Stimulated activated CD4-positive, alpha-beta T cell treated with anti-CD3 and anti-CD28 coated beads, Interleukin-12 subunit alpha, Interleukin-12 subunit beta, amount 100 ng/mL, for 4 hours (primary cell): ENCODE results near the gene EEA1.
A peak's percentile ranks its signal among the peaks of the same experiment; 100 is the strongest.
"Not testable (repeated sequence)": the region's sequence is repeated elsewhere in the genome, so short reads cannot be mapped to it uniquely, and the experiment has no call there.

Experiments
- DNase-seq: peaks from one replicate; pipeline ENCODE4 v3.0.0-alpha.2; 2020

Gene EEA1

DNA sequence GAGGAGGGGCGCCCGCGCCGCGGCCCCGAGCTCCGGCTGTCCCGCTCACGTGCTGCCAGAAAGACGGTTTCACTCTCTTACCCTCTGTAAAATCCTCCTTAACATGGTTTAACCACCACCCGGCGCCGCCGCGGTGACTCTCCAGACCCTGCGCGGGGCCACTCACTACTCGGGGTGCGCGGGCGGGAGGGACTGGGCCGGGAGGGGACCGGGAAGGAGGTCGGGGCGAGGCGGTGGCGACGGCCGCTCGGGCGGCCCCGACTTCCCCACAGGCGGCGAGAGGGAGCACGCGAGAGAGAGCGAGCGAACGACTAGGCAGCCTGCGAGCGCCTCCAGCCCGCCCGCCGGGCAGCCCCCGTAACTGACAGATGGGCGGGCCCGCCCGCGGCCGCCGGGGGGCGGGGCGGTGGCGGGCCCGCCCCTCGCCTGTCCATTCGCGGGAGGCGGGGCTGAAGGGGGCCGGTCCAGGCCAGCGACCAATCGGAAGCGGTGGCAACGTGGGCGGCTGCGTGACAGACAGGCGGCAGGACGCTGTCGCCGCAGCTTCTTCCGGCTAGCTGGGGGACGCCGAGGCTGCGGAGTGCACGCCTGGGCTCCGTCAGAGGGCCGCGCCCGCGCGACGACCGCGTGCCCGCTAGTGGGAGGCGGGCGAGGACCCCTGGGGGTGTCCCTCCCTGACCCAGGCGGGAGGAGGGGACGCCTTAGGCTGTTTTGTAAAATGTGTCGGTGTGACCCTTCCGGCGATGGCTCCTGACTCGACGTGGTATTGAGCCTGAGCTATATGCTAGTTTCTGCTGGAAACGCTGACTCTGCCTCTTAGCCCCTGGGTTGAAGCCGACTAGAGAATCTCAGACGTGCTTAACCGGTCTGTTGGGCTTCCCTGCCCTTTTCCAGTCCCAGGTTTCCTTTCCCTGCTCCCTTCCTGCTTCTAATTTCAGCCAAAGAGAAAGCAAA is at the start of gene EEA1:
TSS of gene EEA1 (minus strand) at position 334 of the 954 bp plus-strand sequence. CDS start at position 105, 229 bp downstream.
- DNase-seq: peak; percentile 97

DNA sequence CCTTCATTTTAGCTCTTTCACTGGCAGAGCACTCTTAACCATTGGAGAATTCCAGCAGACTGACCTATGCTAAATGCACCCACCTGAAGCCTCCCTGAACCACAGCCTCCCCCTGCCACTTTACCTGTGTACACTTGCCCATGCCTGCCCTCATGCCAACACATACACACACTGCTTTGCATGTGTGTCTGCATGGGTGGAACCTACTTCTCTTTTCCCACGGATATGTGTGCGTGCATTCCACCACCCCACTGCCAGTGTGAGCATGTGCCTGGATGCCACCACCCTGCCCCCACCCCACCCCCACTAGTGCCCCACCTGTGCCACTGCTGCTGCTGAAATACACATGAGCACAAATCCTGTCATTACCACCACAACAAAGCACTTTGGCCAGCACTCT is 49.5 kb upstream of the EEA1 start:
- no peak for DNase-seq

DNA sequence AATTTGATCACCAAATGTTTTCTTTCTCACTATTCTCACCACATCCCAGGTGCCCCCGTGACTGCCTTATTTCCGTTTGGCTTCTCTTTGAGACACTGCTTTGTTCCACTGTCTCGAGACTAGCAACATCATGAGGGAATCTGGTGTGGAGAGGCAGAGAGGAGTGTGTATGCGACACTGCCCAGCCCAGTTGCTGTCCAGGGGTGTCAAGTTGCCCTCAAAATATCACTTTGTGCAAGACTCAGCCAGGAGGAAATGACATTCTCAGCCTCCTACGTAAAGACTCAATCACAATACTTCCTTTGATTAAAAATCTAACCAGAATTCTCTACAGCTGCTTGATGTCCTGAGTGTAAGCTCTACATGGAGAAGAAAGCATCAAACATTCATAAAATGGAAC is 48.2 kb upstream of the EEA1 start:
- DNase-seq: no peak

DNA sequence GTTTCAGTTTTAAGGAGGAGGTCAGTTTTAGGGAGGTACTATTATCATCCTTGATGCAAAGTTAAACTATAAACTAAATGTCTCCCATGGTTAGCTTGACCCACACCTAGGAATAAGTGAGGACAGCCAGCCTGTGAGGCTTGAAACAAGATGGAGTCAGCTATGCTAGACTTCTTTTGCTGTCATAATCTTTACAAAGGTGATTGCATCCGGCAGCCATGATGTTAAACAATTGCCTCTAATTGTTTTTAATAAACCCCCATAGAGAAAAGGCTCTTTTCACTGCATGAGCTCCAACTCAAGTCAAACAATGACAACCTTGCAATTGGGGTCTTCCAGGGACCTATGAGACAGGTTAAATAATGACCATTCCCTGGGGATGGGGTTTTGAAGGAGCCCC is 45.7 kb upstream of the EEA1 start:
- DNase-seq: no peak

DNA sequence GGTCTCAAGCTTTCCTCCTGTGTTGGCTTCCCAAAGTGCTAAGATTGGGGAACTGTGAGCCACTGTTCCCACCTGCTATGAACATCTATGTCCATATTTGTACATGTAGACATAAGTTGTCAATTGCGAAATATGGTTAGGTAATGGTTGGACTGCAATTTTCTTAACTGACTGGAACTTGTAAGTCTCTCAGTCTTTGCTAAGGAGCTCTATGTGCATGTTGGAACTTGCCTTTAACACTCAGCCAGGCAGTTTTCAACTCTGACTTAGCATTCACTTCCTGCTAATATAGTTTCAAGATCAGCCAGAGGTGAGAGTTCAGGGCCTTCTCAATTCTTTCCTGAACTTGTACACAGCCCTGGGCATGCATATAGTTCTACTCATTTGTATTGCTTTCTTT is 44.5 kb upstream of the EEA1 start:
- DNase-seq: no peak

DNA sequence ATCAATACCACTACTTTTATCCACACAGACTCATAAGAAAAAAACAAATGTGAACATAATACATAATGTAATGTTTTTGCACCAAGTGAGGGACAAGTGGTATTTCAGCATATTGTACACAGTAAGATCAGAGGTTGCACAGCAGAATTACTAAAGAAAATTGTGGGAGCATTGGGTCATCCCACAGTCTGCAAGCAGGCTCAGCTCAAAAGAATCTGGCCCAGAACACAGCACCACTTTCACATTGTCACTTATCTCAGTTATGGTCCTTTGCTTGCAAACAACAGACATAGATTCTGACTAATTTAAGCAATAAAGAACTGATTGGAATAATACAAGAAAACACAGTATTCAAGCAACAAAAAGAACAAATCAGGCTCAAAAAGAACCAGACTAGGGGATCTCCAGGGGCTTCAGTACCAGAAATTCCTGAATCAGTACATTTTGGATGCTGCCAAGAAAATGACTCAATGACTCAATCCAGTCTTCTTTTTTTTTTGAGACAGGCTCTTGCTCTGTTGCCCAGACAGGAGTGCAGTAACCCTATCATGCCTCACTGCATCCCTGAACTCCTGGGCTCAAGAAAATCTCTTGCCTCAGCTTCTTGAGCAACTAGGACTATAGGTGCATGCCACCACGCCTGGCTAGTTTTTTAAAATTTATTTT is 42.9 kb upstream of the EEA1 start:
- DNase-seq: no peak

DNA sequence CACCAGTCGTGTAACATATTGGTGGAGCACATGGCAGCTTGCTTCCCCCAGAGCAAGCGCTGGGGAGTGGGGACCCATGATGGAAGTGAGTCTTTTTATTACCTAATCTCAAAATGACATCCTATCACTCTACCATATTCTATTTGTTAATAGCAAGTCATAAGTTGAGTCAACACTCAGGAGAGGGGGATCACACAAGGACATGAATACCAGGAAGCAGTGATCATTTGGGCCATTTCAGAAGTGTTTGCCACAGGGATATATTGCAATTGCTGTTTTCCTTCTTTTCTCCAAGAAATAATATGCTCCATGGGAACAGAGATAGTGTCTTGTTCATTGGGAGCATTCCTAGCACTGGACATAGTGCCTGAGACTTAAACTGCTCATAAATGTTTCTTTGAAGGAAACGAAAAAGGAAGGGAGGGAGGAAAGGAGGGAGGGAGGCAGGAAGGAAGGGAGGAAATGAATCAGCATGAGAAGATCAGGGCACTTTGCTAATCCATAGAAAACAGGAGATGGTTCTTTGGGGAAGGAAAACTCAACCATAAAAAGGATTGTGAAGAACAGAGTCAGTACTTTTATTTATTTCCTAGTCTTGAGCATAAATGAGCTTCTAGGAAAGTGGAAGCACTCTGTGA is 39.2 kb upstream of the EEA1 start:
- DNase-seq: no peak

DNA sequence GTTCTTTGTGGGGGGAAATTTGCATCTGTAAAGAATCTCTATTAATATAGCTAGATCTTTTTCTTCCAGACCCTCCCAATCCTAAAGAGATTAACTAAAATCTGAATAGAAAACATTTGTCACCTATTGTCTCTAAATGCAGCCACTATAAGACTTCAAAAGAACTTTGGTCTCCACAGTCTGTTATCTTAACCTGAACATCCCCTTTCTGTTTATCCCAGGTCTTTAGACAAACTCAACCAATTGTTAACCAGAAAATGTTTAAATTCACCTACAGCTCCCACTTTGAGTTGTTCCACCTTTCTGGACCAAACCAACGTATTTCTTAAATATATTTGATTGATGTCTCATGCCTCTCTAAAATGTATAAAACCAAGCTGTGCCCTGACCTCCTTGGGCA is 35.3 kb upstream of the EEA1 start:
- DNase-seq: not testable (repeated sequence)

DNA sequence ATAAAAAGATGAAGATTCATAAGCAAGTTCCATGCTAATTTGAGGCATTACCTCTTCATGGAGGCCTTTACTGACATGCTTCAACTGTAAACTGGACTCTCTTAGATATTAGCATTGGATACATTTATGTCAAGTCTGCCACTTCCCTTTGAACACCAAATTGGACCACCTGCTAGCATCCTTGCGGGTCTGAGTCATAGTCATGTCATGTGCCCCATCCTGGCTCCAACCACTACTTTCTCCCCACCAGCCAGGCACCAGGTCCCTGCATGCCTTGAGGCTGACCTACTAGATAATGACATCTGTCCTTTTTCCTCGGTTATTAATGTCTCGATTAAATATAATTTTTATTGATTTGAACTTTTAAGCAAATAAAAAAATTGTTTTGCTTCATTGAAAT is 32.9 kb upstream of the EEA1 start:
- DNase-seq: no peak

DNA sequence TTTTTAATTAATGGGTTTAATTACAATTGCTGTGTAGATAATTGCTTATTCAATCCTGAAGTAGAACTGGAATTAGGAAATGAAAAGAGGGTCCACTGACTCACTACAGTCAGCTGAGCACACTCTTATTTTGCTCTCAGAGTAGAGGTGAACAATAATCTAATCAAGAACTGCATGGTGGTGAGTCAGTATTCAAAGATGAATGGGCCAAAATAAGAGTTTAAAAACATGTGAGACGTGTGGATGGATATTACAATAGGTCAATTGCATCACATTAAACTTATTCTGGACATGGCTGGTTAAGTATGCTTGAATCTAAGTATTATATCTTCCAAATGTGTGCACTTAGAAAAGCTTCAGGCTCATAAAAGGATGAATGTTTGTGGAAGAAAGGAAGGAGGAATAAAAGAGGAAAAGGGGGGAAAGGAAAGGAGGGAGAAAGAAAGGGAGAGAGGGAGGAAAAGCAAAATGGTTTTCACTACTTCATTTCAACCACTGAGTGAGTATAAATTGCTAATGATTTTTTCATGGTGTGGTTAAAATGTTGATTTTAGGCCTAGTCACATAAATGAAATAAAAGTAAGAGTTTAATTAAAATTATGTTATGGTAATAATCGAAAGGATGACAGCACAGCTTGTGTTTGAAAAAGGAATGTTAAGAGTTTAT is 27.0 kb upstream of the EEA1 start:
- no peak for DNase-seq

DNA sequence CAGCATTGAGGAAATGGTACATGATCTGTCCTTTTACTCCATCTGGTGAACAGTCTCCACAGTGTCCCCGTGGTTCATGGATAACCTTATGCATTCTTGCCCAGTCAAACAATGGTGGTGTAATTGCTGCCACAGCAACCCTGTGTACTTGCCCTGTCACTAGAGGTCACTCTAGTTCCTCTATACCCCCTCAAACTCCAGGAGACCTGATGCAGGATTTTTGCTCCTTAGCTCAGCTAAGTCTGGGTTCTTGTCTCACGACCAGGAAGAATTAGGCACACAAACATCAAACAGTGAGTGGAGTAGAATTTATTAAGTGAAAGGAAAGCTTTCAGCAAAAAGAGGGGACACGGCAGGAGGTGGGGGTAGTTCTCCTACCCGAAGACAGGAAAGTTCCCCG is 24.7 kb upstream of the EEA1 start:
- no peak for DNase-seq

DNA sequence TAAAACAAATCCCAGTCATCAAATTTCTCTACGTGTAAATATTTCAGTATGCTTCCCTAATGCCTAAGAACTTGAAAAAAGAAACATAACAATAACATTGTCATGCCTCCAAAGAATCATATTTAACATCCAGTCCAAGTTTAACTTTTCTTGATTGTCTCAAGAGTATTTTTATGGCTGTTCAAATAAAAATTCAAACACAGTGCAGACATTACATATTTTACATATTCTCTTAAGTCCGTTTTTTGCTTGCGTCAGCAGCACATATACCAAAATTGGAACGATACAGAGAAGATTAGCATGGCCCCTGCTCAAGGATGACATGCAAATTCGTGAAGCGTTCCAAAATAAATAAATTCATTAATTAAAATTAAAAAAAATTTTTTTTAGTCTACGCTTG is 23.3 kb upstream of the EEA1 start:
- no peak for DNase-seq

DNA sequence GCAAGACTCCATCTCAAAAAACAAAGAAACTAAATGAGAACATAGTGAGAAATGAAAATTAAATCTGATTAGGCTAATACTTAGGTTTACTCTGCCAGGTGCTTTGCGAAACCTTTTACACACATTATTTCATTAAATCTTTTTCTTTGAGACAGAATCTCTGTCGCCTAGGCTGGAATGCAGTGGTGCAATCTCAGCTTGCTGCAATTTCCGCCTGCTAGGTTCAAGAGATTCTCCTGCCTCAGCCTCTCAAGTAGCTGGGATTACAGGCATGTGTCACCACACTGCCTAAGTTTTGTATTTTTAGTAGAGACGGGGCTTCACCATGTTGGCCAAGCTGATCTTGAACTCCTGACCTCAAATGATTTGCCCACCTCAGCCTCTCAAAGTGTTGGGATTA is 21.9 kb upstream of the EEA1 start:
- no peak for DNase-seq

DNA sequence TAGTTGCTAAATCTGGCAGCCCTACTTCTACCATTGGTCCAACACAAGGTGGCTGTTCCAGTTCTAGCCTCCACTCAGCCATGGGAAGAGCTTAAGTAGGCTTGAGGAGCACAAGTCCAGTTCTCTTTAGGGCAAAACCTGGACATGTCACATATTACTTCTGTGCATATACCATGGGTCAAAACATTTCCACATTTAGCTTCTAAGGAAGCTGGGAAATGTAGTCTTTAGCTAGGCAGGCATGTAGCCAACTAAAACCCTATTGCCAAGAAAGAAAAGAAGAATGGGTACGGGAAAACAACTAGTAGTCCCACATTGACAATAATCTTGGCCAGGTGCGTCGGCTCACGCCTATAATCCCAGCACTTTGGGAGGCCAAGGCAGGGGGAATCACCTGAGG is 20.9 kb upstream of the EEA1 start:
- DNase-seq: no peak

DNA sequence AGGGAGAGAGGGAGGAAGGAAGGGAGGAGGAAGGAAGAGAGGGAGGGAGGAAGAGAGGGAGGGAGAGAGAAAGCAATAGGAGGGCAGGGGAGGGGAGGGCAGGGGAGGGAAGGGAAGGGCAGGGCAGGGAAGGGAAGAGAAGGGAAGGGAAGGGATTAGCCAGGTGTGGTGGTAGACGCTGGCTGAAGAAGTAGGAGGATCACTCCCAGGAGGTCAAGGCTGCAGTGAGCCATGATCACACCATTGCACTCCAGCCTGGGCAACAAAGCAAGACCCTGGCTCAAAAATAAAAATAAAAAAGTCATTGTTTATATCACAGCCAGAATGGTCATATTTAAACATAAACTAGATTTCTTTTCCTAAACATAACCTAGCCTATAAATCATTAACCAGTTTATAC is 20.4 kb upstream of the EEA1 start:
- no peak for DNase-seq

DNA sequence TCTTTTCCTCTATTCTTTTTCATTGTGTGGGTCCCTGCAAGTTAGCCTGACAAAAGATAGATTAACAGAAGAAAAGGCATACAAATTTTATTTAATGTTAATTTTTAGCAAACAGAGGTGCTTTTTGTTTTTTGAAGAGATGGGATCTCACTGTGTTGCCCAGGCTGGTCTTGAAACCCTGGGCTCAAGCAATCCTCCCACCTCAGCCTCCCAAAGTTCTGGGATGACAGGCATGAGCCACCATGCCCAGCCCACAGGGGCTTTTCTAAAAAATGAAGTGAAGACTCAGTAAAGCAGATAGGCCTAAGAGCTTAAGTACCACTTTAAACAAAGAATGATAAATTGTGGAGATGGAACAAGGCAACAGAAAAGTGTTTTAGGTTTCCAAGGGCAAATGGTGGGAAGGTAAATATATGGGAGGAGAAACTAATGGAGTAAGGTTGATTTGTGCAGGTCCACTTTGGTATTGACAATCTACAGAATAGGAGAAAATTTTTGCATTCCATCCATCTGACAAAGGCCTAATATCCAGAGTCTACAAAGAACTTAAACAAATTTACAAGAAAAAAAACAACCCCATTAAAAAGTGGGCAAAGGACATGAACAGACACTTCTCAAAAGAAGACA is 18.6 kb upstream of the EEA1 start:
- no peak for DNase-seq

DNA sequence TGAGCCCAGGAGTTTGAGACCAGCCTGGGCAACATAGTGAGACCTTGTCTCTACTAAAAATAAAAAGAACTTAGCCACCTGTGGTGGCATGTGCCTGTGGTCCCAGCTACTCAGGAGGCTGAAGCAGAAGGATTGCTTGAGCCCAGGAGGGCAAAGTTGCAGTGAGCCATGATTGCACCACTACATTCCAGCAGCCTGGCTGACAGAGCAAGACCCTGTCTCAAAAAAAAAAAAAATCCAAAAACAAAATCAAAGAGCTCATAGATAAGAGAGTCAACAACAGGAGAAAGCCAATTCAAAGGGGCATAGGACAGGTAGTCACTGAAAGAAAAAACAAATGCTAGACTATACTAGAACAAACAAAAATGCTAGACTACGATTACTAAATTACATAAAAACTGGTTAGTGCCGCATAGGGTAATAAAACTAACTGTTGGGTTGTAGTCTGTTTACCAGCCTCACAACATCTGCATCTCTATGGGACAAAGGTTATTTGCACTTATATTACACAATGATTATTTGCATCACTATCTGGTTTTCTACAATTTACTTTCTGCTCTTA is 16.6 kb upstream of the EEA1 start:
- no peak for DNase-seq

DNA sequence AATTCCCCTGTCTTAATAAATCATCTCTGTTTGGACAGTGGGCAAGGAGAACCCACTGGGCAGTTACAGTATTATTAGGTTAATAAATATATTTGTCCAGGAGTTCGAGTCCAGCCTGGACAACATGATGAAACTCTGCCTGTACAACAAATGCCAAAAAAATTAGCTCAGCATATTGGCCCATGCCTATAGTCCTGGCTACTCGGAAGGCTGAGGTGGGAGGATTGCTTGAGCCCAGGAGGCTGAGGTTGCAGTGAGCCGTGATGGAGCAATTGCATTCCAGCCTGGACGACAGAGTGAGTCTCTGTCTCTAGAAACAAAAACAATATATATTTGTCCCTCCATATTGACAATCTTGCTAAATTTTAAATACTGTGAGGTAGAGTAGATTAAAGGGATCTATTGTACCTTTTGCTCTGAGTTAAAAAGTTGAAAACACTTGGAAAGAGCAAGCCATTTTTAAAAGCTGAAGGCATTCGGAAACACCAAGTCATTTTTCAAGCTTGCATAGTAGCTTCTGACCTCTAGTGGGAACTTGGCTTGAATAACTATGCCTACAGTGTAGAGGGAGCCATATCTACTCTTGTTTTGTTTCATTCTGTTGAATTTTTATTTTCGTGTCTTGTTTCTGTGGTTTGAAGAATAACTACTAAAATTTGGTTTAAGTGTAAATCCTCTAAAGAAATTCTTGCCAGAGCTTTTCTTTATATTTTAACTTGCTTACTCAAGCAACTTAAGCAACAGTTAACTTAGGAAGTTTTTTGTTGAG is 14.6 kb upstream of the EEA1 start:
- DNase-seq: no peak

DNA sequence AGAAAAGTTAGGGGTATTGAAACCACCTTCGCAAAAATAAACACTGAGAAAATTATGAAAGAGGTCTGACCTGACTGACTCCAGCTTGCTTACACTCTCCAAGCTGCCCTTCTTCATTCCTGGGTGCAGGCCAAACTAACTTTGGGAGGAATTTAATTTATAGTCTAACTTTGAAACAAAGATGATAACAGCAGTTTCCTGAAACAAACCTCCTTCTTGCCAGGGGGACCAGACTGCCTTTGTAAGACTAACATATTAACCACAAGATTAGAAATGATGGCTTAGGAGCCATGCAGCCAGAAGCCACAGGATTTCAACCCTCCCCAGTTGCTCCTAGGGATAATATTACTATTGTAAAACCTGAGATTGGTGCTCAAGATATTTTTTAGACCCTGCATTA is 13.8 kb upstream of the EEA1 start:
- no peak for DNase-seq

DNA sequence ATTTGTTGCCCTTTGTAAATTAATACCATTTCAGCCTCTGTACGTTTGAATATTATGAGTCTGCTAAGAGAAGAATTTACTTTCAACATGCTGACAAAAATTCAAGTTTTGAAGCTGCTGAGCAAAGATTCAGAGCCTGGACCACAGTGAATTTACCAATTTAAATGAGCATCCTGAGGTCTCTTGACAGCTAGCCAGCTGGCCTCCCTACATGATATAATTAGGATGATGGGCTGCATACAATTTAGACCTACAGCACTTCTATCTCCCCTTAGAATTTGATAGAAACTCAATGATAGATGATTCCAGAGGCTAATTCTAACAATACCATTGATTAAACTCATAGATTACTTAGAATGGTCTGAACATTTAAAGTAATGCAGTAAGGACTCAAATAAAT is 10.0 kb upstream of the EEA1 start:
- DNase-seq: no peak

DNA sequence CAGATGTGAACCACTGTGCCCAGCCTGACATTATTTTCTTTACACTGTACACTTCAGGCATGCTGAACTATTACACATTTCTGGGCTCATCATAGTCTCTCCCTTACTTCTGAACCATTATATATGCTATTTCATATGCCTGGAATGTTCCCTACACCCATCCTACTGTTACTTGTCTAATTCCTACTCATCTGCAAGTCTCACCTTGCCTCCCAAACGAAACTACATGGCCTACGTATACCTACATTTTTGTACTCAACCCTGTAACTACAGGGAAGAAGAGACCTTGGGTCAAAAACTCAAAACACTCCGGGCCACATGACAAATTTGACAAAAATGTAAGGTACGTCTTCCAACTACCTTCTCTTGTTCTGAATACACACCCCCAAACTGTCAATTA is 9.5 kb upstream of the EEA1 start:
- no peak for DNase-seq

DNA sequence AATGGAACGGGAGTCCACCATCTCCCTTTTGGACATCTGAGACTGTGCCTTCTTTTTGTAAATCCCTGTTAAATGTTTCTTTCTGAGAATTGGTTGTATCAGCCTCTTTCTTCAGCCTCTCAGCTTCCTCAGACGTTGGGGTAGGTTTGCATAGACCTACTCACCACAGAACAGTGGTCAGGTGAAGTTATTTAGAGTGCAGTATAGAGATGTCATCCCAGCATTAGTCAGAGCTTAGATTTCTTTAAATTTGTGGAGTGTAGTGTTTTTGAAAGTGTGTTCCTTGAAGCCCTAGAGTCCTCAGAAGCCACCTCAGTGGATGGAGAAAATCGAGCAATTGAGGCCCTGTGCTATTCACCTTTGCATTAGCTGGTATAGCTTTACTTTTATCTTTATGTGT is 8.9 kb upstream of the EEA1 start:
- DNase-seq: no peak
